GM12872 (cell line): ENCODE results near the gene MCC.

Source experiments
- CTCF ChIP-seq: IDR thresholded peaks from 3 replicates; pipeline ENCODE4 v1.5.1; 2011; ENCODE audit warnings: low read depth, mild to moderate bottlenecking, low read length, moderate library complexity; ENCODE audit not compliant: insufficient read depth

The MCC gene

GRCh38 chr5:113280541-113280940, 207.7 kb downstream of the MCC start:
- TF ChIP-seq CTCF, result no peak

- TF ChIP-seq CTCF, result no peak
Measured at GRCh38 chr5:113278976-113279375, 209.3 kb downstream of the MCC start.

- no peak for TF ChIP-seq CTCF
Measured at GRCh38 chr5:113276493-113276892, 211.8 kb downstream of the MCC start.

GRCh38 chr5:113276001-113276400, 212.3 kb downstream of the MCC start:
- no peak for TF ChIP-seq CTCF

- TF ChIP-seq CTCF, result no peak
Measured at GRCh38 chr5:113274836-113275414, 213.3 kb downstream of the MCC start.

- TF ChIP-seq CTCF, result no peak
Measured at GRCh38 chr5:113273948-113274347, 214.3 kb downstream of the MCC start.

- TF ChIP-seq CTCF, result no peak
Measured at GRCh38 chr5:113271745-113272454, 216.4 kb downstream of the MCC start.

GRCh38 chr5:113271015-113271414, 217.2 kb downstream of the MCC start:
- TF ChIP-seq CTCF, result no peak
